Measurements from ENCODE around the gene ZNF362. TPM values are rescaled to one million over a fixed set of nuclear protein-coding genes. Genes with fewer than 3 reads are reported as not detected.

ZNF362 gene
- total RNA-seq, 1 experiment from 2014 or later, result 15.2 TPM

- no peak for DNase-seq (ENCODE audit: low read depth)
Observed at GRCh38 chr1:33324677-33325575, 68.6 kb downstream of the ZNF362 start.

DNA sequence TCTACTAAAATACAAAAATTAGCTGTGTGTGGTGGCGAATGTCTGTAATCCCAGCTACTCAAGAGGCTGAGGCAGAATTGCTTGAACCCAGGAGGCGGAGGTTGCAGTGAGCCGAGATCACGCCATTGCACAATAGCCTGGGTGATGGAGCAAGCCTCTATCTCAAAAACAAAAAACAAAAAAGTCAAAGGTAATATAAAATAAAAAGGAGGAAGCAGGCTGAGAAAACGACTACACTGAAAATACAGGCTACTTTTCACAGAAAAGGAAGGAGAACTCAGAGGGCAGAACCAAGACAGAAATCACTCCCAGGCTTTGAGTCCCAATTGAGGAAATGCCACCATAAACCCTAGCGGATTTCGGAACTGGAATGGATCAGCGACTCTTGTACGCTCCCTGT is 70.5 kb downstream of the ZNF362 start:
- no peak for DNase-seq (ENCODE audit: low read depth)

GRCh38 chr1:33327587-33328325 is 71.5 kb downstream of the ZNF362 start:
- DNase-seq (ENCODE audit: low read depth), result peak; percentile 99

- no peak for DNase-seq (ENCODE audit: low read depth)
Observed at GRCh38 chr1:33328817-33329216, 72.5 kb downstream of the ZNF362 start.

- DNase-seq (ENCODE audit: low read depth), result no peak
Observed at GRCh38 chr1:33329600-33330305, 73.5 kb downstream of the ZNF362 start.

- no peak for DNase-seq (ENCODE audit: low read depth)
Observed at GRCh38 chr1:33330361-33330890, 74.1 kb downstream of the ZNF362 start.

- DNase-seq (ENCODE audit: low read depth), result no peak
Observed at GRCh38 chr1:33330906-33331305, 74.6 kb downstream of the ZNF362 start.

- DNase-seq (ENCODE audit: low read depth), result peak; percentile 66
Observed at GRCh38 chr1:33331444-33332356, 75.4 kb downstream of the ZNF362 start.

GRCh38 chr1:33332357-33332789 is 76.1 kb downstream of the ZNF362 start:
- DNase-seq (ENCODE audit: low read depth), result peak; percentile 79

DNA sequence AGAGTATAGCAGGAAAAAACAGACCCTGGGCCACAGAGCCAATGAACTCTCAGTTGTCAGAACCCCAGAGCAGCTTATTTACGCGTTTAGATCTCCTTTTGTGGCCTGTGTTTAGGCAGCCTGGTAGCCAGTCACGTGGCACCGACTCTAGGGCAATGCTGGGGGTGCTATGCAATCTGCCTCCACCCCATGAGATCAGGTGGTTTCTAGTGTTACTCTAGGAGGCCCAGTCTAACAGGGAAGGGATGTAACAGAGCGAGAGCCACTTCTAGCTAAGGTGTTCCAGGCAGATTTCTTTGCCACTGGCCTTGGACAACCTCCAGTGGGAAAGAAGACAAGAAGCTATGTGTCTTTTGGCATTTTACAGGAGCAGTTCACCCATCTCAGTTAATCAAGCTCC is 76.6 kb downstream of the ZNF362 start:
- no peak for DNase-seq (ENCODE audit: low read depth)

DNA sequence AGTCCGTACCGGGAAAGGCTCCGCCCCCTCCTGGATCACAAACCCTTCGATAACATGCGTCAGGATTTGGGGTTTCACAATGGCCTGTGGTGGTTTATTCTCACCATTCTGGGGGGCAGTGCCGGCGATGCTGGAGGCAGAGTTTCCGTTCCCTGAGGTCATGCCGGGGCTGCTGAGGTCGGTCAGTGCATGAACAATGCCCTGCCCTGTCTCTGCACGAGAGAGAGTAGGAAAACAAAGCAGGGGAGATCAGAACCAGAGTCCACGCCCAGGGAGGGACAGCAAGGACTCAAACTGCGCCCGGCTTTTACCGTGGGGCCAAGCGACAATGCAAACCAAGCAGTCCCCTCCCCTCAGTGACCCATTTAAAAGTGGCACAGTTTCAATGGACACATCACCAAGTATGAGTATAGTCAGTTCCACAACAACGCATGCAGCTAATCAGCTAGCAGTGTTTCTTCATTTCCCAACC is 77.8 kb downstream of the ZNF362 start:
- DNase-seq (ENCODE audit: low read depth), result no peak

GRCh38 chr1:33335020-33335419 is 78.7 kb downstream of the ZNF362 start:
- no peak for DNase-seq (ENCODE audit: low read depth)

DNA sequence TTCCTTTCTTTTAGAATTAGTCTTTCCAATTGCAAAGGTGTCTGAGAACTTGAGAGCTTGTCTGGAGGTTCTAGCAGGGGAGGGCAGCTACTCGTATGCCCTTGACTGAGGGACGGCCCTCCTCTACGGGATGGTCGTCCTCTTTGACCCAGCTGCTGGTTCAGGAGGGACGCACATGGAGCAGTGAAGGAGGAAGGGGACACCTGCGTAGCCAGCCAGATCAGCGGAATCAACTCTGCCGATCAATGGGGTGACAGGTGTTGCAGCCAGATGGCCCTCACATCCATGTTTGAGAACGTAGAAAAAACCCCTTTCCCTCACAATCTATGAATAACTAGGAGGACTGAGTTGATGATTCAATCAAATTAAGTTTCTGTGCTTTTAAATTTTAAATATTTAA is 80.3 kb downstream of the ZNF362 start:
- no peak for DNase-seq (ENCODE audit: low read depth)

DNA sequence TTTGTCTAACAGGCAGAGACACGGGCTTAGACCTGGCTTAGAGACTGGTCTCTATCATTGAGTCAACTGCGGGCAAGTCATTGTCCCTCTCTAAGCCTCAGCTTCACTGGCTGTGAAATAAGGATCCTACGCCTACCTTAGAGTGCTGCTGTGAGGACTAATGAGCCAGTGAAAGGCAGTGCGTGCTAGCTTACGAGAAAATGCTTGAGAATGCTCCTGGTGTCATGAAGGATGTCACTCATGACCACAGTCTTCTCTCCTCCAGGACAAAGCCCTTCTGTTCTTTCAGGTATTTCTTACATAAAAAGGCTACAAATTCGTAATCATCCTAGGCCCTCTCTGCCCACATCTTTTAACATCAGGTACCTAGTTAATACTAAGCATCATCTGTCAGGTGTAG is 81.1 kb downstream of the ZNF362 start:
- no peak for DNase-seq (ENCODE audit: low read depth)

- DNase-seq (ENCODE audit: low read depth), result peak; percentile 28
Observed at GRCh38 chr1:33338048-33338439, 81.8 kb downstream of the ZNF362 start.

GRCh38 chr1:33338440-33339211 is 82.3 kb downstream of the ZNF362 start:
- peak; percentile 20 for DNase-seq (ENCODE audit: low read depth)

DNA sequence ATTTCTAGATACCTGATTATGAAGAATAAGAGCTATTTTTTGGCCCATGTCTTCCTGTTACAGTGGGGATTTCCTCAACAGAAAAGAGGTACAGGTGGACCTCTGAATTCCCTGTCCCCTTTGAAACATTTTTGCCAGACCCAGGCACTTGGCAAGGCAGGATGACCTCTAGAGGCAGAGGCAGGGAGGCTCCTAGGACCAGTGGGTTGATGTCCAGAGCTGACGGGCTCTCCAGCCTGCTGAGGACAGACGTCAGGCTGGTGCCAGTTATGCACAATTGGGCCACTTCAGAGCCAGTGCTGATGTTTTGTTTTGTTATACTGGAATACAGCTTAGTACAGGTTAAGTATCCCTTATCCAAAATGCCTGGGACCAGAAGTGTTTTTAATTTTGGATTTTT is 83.1 kb downstream of the ZNF362 start:
- DNase-seq (ENCODE audit: low read depth), result no peak

DNA sequence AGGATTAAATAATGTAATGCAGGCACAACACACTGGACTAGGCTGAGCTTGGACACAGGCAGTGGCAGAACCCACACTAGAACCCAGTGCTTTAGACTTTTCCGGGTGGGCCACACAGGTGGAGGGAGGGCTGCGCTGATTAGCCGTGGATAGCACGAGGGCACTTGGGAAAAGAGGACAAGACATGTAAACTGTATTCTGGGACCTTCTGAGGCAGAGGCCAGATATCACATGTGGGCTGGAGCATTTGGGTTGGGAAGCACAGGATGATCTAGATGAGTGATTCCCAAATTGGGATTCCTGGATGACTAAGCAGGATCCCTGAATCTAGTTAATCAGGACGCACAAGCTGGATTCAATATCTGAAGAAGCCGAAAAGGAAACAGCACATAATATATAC is 84.9 kb downstream of the ZNF362 start:
- DNase-seq (ENCODE audit: low read depth), result no peak

DNA sequence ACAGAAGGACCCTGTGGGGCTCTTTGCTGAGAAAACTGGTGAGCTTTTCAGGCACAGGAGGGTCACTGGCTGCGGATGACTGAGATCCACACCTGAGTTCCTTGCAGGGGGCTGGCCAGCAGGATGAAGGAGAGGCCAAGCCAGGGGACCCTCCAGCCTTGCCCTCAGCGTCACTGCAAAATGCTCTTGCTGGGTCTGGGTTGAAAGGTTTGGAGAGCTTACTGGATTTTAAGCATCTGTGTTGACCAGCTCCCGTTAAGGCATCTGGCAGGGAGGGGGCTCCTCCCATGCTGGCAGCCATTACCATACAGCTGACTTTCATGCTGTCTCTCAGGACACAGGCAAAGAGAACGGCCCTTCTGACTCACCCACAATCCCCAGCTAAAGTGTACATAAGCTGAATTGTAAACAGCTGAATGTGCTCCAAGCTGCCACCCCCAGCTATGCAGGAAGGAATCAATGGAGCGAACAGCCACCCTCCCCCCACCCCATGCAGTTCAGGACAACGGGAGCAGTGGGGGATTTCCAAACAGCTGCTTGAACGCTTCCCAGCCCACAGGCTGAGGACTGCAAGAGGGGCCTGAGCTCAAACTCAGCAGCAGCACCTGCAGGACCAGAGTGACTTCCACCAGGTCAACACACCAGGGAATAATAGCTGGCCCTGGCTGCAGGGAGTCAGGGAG is 85.9 kb downstream of the ZNF362 start:
- peak; percentile 96 for DNase-seq (ENCODE audit: low read depth)
